Testis (tissue), 2 donors: ENCODE data around the gene ADCY2.

Experiments
- POLR2A ChIP-seq: fragments of 450-650 bp; IDR thresholded peaks from one replicate; pipeline ENCODE4 v1.6.1; 2017; ENCODE audit warnings: antibody characterized with exemption, mild to moderate bottlenecking, moderate library complexity
- TF ChIP-seq, protein P1 (sequence below), 3 experiments: fragments of 450-650 bp in 2 of 3; fragments of 200-600 bp in 1 of 3; sonication (generic) in 1 of 3; IDR thresholded peaks; one replicate each; pipeline ENCODE4 v1.5.1; 2016 to 2019; ENCODE audit warnings: antibody characterized with exemption in 3 of 3, mild to moderate bottlenecking in 2 of 3, moderate library complexity in 1 of 3

DNA sequence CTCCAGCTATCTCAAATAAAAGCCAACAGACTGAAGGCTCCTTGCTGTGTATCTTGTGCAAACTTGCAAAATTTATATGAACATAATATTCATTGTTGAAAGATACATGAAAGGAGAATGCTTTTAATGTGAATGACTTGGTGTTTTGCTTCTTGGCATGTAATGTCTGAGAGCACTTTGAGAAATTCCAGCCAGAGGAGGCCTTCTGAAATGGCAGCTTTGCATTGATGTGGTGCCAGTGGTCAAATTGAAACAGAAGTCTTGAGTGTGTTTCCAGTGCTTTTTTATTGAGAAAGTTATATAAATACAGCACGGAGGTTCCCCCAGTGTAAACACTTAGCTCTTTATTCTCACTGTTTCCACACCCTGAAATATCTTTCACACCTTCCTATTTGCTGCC lies 182.1 kb downstream of the ADCY2 start:
- TF ChIP-seq POLR2A, result no peak
- TF ChIP-seq, protein P1, sequence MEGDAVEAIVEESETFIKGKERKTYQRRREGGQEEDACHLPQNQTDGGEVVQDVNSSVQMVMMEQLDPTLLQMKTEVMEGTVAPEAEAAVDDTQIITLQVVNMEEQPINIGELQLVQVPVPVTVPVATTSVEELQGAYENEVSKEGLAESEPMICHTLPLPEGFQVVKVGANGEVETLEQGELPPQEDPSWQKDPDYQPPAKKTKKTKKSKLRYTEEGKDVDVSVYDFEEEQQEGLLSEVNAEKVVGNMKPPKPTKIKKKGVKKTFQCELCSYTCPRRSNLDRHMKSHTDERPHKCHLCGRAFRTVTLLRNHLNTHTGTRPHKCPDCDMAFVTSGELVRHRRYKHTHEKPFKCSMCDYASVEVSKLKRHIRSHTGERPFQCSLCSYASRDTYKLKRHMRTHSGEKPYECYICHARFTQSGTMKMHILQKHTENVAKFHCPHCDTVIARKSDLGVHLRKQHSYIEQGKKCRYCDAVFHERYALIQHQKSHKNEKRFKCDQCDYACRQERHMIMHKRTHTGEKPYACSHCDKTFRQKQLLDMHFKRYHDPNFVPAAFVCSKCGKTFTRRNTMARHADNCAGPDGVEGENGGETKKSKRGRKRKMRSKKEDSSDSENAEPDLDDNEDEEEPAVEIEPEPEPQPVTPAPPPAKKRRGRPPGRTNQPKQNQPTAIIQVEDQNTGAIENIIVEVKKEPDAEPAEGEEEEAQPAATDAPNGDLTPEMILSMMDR (IDR thresholded peaks at IDR 0.05), result no peak
